ENCODE results near the gene PDCD6IP. TPM values are rescaled to one million over a fixed set of nuclear protein-coding genes. Genes with fewer than 3 reads are reported as not detected.

Gene PDCD6IP
- total and polyA plus RNA-seq, 2 of the 13 experiments (the other 11 are each of a cell fraction or from before 2014, with no cell fraction given), result 62.5 to 85.6 TPM

GRCh38 chr3:33786565-33787327 lies 11.7 kb upstream of the PDCD6IP start:
- H3K4me1 ChIP-seq (ENCODE audit: insufficient read depth, low read length), result peaks cover 14% of the 10 kb centered on the region
- under 1% methylated on average over 7 of the region's 7 CpGs for WGBS (ENCODE audit: low lambda C conversion rate)
- ATAC-seq (peak; percentile 80), DNase-seq (ENCODE audit: low spot score) (no peak), FAIRE-seq (no peak)
- H3K27ac ChIP-seq (ENCODE audit: extremely low read length, insufficient read depth, low read length), result no peak overlapping the region
- ChIA-PET POLR2A (interaction anchor here (1.3 to 2.2 kb wide), 2 partner anchors 12 to 150 kb away, joined by 4 to 18 read pairs; partner anchors contain the start of gene PDCD6IP), CTCF (ENCODE audit: low intra/inter-chr PET ratio, low total read pairs) (interaction anchor here (1.5 kb wide), 1 partner anchor 150 kb away, joined by 18 read pairs; no protein-coding TSS in a partner anchor)
- peak overlapping the region; percentile 61 to 73 (median 61) for H3K4me3 ChIP-seq (replicated peaks in 1 of 3; ENCODE audit: insufficient read depth in 1 of 3, low read depth in 2 of 3, low read length in 3 of 3)
- no peaks in the 10 kb centered on the region for H3K27me3 ChIP-seq (ENCODE audit: control insufficient read depth in 1 of 2, insufficient read depth in 2 of 2, low read length in 2 of 2)
- H3K79me2 ChIP-seq (ENCODE audit: insufficient read depth, low read length), result no peaks in the 10 kb centered on the region
- intact Hi-C loops (cut with micrococcal nuclease; ENCODE audit: unreplicated experiment), result loop anchor here (1.0 to 10.0 kb wide), 4 partner anchors 68 to 652 kb away; partner anchors contain the start of gene CLASP2
- no peaks in the 10 kb centered on the region for H3K9me3 ChIP-seq (ENCODE audit: low read length)
- H3K4me2 ChIP-seq (ENCODE audit: low read depth, low read length), result peak overlapping the region; percentile 90
- H3K9ac ChIP-seq (ENCODE audit: insufficient read depth, low read depth, low read length), result peak overlapping the region; percentile 11; the same call in 1 of the 2 replicates
- H2AFZ ChIP-seq (ENCODE audit: low read length), result no peak overlapping the region
- no TSS peak for BruUV-seq (replicated peaks)
- in situ Hi-C loops (cut with HindIII; ENCODE audit: extremely low pct_ligation_motif_present, low pct_unique_long_range_greater_than_20kb), result loop anchor here (5.0 kb wide), 1 partner anchor 149 kb away; no protein-coding TSS in a partner anchor
- H4K20me1 ChIP-seq (ENCODE audit: insufficient read depth, low read length), result no peaks in the 10 kb centered on the region
- no peaks in the 10 kb centered on the region for H3K36me3 ChIP-seq (replicated peaks in 1 of 2; ENCODE audit: control insufficient read depth in 1 of 2, insufficient read depth in 2 of 2, low read length in 2 of 2)
- TF ChIP-seq, protein P1, sequence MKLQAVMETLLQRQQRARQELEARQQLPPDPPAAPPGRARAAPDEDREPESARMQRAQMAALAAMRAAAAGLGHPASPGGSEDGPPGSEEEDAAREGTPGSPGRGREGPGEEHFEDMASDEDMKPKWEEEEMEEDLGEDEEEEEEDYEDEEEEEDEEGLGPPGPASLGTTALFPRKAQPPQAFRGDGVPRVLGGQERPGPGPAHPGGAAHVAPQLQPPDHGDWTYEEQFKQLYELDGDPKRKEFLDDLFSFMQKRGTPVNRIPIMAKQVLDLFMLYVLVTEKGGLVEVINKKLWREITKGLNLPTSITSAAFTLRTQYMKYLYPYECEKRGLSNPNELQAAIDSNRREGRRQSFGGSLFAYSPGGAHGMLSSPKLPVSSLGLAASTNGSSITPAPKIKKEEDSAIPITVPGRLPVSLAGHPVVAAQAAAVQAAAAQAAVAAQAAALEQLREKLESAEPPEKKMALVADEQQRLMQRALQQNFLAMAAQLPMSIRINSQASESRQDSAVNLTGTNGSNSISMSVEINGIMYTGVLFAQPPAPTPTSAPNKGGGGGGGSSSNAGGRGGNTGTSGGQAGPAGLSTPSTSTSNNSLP (IDR thresholded peaks at IDR 0.05; ENCODE audit: low read depth, low read length), result no peak
- TF ChIP-seq STAT5B (CRISPR knock-in tag; IDR thresholded peaks at IDR 0.05) (no peak), HDAC1 (CRISPR knock-in tag; IDR thresholded peaks at IDR 0.05) (peak; percentile 24; the same call in 1 of the 2 replicates), CHD4 (IDR thresholded peaks at IDR 0.05; ENCODE audit: borderline replicate concordance, low read length) (no peak), ZNF160 (CRISPR knock-in tag; IDR thresholded peaks at IDR 0.05) (no peak), LCORL (IDR thresholded peaks at IDR 0.05) (no peak), LCORL (CRISPR knock-in tag; IDR thresholded peaks at IDR 0.05) (0 out of 2 replicates have a peak, but pooled peaks have one; percentile 19)
- TF ChIP-seq, protein P2, sequence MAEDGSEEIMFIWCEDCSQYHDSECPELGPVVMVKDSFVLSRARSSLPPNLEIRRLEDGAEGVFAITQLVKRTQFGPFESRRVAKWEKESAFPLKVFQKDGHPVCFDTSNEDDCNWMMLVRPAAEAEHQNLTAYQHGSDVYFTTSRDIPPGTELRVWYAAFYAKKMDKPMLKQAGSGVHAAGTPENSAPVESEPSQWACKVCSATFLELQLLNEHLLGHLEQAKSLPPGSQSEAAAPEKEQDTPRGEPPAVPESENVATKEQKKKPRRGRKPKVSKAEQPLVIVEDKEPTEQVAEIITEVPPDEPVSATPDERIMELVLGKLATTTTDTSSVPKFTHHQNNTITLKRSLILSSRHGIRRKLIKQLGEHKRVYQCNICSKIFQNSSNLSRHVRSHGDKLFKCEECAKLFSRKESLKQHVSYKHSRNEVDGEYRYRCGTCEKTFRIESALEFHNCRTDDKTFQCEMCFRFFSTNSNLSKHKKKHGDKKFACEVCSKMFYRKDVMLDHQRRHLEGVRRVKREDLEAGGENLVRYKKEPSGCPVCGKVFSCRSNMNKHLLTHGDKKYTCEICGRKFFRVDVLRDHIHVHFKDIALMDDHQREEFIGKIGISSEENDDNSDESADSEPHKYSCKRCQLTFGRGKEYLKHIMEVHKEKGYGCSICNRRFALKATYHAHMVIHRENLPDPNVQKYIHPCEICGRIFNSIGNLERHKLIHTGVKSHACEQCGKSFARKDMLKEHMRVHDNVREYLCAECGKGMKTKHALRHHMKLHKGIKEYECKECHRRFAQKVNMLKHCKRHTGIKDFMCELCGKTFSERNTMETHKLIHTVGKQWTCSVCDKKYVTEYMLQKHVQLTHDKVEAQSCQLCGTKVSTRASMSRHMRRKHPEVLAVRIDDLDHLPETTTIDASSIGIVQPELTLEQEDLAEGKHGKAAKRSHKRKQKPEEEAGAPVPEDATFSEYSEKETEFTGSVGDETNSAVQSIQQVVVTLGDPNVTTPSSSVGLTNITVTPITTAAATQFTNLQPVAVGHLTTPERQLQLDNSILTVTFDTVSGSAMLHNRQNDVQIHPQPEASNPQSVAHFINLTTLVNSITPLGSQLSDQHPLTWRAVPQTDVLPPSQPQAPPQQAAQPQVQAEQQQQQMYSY (CRISPR knock-in tag; IDR thresholded peaks at IDR 0.05), result peak; percentile 79
- TF ChIP-seq, protein P3, sequence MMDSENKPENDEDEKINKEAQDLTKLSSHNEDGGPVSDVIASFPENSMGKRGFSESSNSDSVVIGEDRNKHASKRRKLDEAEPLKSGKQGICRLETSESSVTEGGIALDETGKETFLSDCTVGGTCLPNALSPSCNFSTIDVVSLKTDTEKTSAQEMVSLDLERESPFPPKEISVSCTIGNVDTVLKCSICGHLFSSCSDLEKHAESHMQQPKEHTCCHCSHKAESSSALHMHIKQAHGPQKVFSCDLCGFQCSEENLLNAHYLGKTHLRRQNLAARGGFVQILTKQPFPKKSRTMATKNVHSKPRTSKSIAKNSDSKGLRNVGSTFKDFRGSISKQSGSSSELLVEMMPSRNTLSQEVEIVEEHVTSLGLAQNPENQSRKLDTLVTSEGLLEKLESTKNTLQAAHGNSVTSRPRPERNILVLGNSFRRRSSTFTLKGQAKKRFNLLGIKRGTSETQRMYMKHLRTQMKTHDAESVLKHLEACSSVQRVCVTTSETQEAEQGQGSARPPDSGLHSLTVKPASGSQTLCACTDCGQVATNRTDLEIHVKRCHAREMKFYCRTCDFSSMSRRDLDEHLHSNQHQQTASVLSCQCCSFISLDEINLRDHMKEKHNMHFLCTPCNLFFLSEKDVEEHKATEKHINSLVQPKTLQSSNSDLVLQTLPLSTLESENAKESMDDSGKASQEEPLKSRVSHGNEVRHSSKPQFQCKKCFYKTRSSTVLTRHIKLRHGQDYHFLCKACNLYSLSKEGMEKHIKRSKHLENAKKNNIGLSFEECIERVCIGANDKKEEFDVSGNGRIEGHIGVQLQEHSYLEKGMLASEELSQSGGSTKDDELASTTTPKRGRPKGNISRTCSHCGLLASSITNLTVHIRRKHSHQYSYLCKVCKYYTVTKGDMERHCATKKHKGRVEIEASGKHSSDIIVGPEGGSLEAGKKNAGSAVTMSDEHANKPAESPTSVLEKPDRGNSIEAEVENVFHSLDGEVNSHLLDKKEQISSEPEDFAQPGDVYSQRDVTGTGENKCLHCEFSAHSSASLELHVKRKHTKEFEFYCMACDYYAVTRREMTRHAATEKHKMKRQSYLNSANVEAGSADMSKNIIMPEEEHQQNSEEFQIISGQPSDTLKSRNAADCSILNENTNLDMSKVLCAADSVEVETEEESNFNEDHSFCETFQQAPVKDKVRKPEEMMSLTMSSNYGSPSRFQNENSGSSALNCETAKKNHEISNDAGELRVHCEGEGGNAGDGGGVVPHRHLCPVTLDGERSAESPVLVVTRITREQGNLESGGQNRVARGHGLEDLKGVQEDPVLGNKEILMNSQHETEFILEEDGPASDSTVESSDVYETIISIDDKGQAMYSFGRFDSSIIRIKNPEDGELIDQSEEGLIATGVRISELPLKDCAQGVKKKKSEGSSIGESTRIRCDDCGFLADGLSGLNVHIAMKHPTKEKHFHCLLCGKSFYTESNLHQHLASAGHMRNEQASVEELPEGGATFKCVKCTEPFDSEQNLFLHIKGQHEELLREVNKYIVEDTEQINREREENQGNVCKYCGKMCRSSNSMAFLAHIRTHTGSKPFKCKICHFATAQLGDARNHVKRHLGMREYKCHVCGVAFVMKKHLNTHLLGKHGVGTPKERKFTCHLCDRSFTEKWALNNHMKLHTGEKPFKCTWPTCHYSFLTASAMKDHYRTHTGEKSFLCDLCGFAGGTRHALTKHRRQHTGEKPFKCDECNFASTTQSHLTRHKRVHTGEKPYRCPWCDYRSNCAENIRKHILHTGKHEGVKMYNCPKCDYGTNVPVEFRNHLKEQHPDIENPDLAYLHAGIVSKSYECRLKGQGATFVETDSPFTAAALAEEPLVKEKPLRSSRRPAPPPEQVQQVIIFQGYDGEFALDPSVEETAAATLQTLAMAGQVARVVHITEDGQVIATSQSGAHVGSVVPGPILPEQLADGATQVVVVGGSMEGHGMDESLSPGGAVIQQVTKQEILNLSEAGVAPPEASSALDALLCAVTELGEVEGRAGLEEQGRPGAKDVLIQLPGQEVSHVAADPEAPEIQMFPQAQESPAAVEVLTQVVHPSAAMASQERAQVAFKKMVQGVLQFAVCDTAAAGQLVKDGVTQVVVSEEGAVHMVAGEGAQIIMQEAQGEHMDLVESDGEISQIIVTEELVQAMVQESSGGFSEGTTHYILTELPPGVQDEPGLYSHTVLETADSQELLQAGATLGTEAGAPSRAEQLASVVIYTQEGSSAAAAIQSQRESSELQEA (CRISPR knock-in tag; IDR thresholded peaks at IDR 0.05; ENCODE audit: not compliant biosample characterization), result no peak
